Esophagus squamous epithelium (tissue), 5 donors: ENCODE results near the gene SUMO2. TPM values are rescaled to one million over a fixed set of nuclear protein-coding genes. Genes with fewer than 3 reads are reported as not detected.
A peak's percentile ranks its signal among the peaks of the same experiment; 100 is the strongest.
"Not testable (repeated sequence)": the region's sequence is repeated elsewhere in the genome, so short reads cannot be mapped to it uniquely, and the experiment has no call there.

Experiments used
- DNase-seq: peaks from one replicate; lab custom pipeline; 2025; lab: John Stamatoyannopoulos, UW
- H3K27ac ChIP-seq, 4 donors: fragments of 200-600 bp; sonication (generic); one replicate each; pipeline ENCODE4 v1.5.1; 2016 to 2019; ENCODE audit warnings: mild to moderate bottlenecking in 1 of 4
- H3K27me3 ChIP-seq, 4 donors: fragments of 200-600 bp; sonication (generic); 1 replicate in 3 of 4; 2 replicates in 1 of 4; pipeline versions ENCODE4 v1.5.1 to v1.6.0; 2017 to 2021; ENCODE audit warnings: antibody characterized with exemption in 1 of 4
- H3K36me3 ChIP-seq, 3 donors: fragments of 200-600 bp; sonication (generic); one replicate each; pipeline ENCODE4 v1.5.1; 2016 to 2019
- H3K4me1 ChIP-seq, 3 donors: fragments of 200-600 bp; sonication (generic); one replicate each; pipeline ENCODE4 v1.5.1; 2017 to 2019
- H3K4me3 ChIP-seq, 4 donors: fragments of 200-600 bp; sonication (generic); 1 replicate in 3 of 4; 2 replicates in 1 of 4; pipeline ENCODE4 v1.5.1; 2016 to 2019; ENCODE audit warnings: mild to moderate bottlenecking in 2 of 4, moderate library complexity in 1 of 4
- H3K9me3 ChIP-seq, 3 donors: fragments of 200-600 bp; sonication (generic); one replicate each; pipeline ENCODE4 v1.5.1; 2016 to 2019
- CTCF ChIP-seq, 6 experiments: fragments of 450-650 bp in 4 of 6; fragments of 200-600 bp in 2 of 6; sonication (generic) in 2 of 6; IDR thresholded peaks; one replicate each; pipeline ENCODE4 v1.5.1; 2016 to 2019; ENCODE audit warnings: antibody characterized with exemption in 6 of 6, mild to moderate bottlenecking in 4 of 6, moderate library complexity in 4 of 6
- POLR2A ChIP-seq, 4 donors: fragments of 450-650 bp; IDR thresholded peaks; one replicate each; pipeline ENCODE4 v1.6.1; 2017; ENCODE audit warnings: antibody characterized with exemption in 4 of 4, mild to moderate bottlenecking in 4 of 4, moderate library complexity in 3 of 4
- WGBS, 2 donors: methylation state at CpG; one replicate each; pipeline ENCODE4 v1.1.5; 2018; 5-methylcytosine and 5-hydroxymethylcytosine counted together
- intact Hi-C: fragments of 100-400 bp; cut with DNase I; formaldehyde crosslinking; loops from one replicate; pipeline ENCODE4 v1.15.0; 2022
- total RNA-seq, 4 donors: library from RNA; depleted of rRNA; stranded (reverse); fragments of >200 nt; gene quantifications; one replicate each; pipeline ENCODE4 v1.1.0, GENCODE V29; 2016
- donor health status: DM: yes; HTN: yes; CAD: no.

The SUMO2 gene
- total RNA-seq, 4 donors from 2014 or later = 49.5 to 110 (median 69.5) TPM

DNA sequence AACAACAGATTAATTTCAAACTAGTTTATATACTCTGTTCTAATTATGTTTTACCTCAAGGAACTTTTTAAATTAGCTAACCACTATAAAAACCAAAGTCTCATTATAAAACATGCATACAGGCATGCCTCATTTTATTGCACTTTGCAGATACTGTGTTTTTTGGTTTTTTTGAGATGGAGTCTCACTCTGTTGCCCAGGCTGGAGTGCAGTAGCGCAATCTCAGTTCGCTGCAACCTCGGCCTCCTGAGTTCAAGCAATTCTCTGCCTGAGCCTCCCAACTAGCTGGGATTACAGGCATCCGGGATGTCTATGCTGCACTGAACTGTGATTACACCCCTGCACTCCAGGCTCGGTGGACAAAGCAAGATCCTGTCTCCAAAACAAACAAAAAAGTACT lies 19.7 kb downstream of the SUMO2 start:
- peaks cover 0 to 51% (median 8%) of the 10 kb centered on the region in 3 donors for H3K36me3 ChIP-seq
- WGBS, 2 donors = 90 to 96% methylated on average over 3 to 5 of the region's 5 CpGs

DNA sequence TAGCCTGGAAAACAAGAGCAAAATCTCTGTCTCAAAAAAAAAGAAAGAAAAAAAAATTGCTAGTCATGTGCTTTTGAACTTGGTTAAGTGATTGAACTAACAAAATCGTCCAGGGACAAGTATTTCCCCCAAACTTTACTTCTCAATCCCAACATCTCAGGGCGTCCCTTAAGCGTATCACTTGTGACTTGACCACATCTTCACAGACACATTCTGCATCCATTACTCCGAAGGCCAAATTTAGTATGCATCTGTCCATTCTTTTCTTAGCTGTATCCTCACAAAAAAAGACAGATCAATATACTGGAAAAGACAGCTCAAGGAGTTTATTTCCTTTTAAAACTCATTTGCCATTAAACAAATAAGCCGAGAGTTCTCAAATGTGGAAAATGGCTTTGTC lies 22.5 kb downstream of the SUMO2 start:
- Histone ChIP-seq H3K4me3 (no peak overlapping the region), H3K9me3 (no peaks in the 10 kb centered on the region), H3K27ac (peak overlapping the region in 3 of 4 donors; percentile 68 to 80 (median 77)), H3K27me3 (no peaks in the 10 kb centered on the region), H3K36me3 (peaks cover 0 to 23% (median 0%) of the 10 kb centered on the region in 3 donors), H3K4me1 (peaks cover 3 to 30% (median 10%) of the 10 kb centered on the region in 3 donors)
- WGBS, 2 donors = 90 to 93% methylated on average over 5 of the region's 5 CpGs
- TF ChIP-seq POLR2A (IDR thresholded peaks at IDR 0.05) (no peak), CTCF (IDR thresholded peaks at IDR 0.05) (no peak)
- intact Hi-C loops = no loop called here
- DNase-seq = no peak

More for the DNA sequence above, 19.7 kb downstream of the SUMO2 start:
- H3K9me3 ChIP-seq = no peaks in the 10 kb centered on the region
- no peaks in the 10 kb centered on the region for H3K27me3 ChIP-seq
- DNase-seq = no peak
- intact Hi-C loops = no loop called here
- peaks cover 0 to 23% (median 9%) of the 10 kb centered on the region in 3 donors for H3K4me1 ChIP-seq
- H3K27ac ChIP-seq = no peak overlapping the region
- no peak overlapping the region for H3K4me3 ChIP-seq
- TF ChIP-seq POLR2A (IDR thresholded peaks at IDR 0.05) (no peak), CTCF (IDR thresholded peaks at IDR 0.05) (no peak)

DNA sequence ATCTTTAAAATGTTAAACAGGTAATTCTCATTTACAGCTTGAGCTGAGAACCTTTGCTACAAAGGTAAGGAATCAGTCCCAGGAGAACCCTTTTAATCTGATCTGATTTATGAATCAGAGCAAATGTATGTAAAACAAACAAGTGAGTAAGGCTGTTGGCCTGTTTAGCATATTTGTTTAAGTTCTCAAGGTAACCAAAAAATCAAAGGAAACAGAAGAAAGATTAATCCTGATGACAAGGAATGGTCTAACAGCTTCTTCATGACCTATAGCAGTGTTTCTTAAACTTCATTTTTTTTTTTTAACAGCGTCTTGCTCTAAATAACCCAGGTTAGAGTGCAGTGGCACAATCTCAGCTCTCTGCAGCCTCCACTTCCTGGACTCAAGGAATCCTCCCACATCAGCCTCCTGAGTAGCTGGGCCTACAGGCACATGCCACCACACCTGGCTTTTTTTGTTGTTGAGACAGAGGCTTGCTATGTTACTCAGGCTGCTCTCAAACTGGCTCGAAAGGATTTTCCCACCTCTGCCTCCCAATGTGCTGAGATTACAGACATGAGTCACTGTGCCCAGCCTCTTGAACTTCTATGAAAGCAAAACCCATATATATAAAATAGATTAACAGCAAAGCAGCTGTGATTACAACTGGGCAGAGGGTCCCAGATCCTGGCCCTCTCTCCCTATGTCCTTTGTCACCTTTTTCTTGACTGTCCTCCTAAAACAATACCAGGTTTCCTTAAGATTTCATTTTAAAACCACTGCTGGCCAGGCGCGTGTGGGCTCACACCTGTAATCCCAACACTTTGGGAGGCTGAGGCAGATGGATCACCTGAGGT lies 23.3 kb downstream of the SUMO2 start:
- Histone ChIP-seq H3K4me1 (peaks cover 9 to 37% (median 15%) of the 10 kb centered on the region in 3 donors), H3K4me3 (no peak overlapping the region), H3K9me3 (no peaks in the 10 kb centered on the region), H3K36me3 (peaks cover 0 to 15% (median 0%) of the 10 kb centered on the region in 3 donors), H3K27me3 (no peaks in the 10 kb centered on the region), H3K27ac (peak overlapping the region; percentile 28 to 80 (median 72))
- intact Hi-C loops = no loop called here
- no peak for DNase-seq
- no peak for TF ChIP-seq CTCF (IDR thresholded peaks at IDR 0.05)
- no peak for TF ChIP-seq POLR2A (IDR thresholded peaks at IDR 0.05)
- 61 to 70% methylated on average over 4 of the region's 4 CpGs for WGBS, 2 donors

- 73 to 80% methylated on average over 7 to 8 of the region's 8 CpGs for WGBS, 2 donors
- intact Hi-C loops, H3K27me3 ChIP-seq, H3K4me3 ChIP-seq, H3K36me3 ChIP-seq, H3K9me3 ChIP-seq, DNase-seq: not testable (repeated sequence)
- peak overlapping the region; percentile 6 to 80 (median 72) for H3K27ac ChIP-seq
- H3K4me1 ChIP-seq = peaks cover 9 to 42% (median 18%) of the 10 kb centered on the region in 3 donors
These were observed 24.3 kb downstream of the SUMO2 start for GRCh38 chr17:75158480-75158879.

- intact Hi-C loops = no loop called here
- no peaks in the 10 kb centered on the region for H3K36me3 ChIP-seq
- H3K27ac ChIP-seq = peak overlapping the region; percentile 19 to 90 (median 82)
- peaks cover 19 to 70% (median 27%) of the 10 kb centered on the region in 3 donors for H3K4me1 ChIP-seq
- TF ChIP-seq POLR2A (IDR thresholded peaks at IDR 0.05) (no peak), CTCF (IDR thresholded peaks at IDR 0.05) (no peak)
- no peaks in the 10 kb centered on the region for H3K9me3 ChIP-seq
- DNase-seq = no peak
- H3K4me3 ChIP-seq = peak overlapping the region in 2 of 4 donors; percentile 74 to 99
- no peaks in the 10 kb centered on the region for H3K27me3 ChIP-seq
- WGBS, 2 donors = 30 to 58% methylated on average over 3 of the region's 3 CpGs
These were observed 27.6 kb downstream of the SUMO2 start for GRCh38 chr17:75155191-75155601.
